K562 (cell line): ENCODE measurements around the gene PRF1.

Experiments used
- CTCF ChIP-seq, 3 experiments: IDR thresholded peaks in 2 of 3; conservative IDR thresholded peaks in 1 of 3; 2 replicates each; pipeline ENCODE4 v1.5.1; 2011 to 2012; ENCODE audit warnings: low read length in 3 of 3, mild to moderate bottlenecking in 3 of 3, control low read depth in 2 of 3, improper control_type of control experiment in 1 of 3, inconsistent platforms in 1 of 3, low read depth in 1 of 3, mixed read lengths in 1 of 3, moderate library complexity in 1 of 3; ENCODE audit not compliant: insufficient read depth in 2 of 3
- E2F5 ChIP-seq: sonication (generic); formaldehyde crosslinking; IDR thresholded peaks from 2 replicates; pipeline ENCODE4 v1.8.0; 2022; ENCODE audit warnings: mild to moderate bottlenecking, missing genetic modification reagents
- ETS1 ChIP-seq: conservative IDR thresholded peaks from 2 replicates; pipeline ENCODE4 v1.6.1; 2011; ENCODE audit warnings: low read depth, mild to moderate bottlenecking, low read length; ENCODE audit not compliant: control insufficient read depth
- EZH2 ChIP-seq: IDR thresholded peaks from 2 replicates; pipeline ENCODE4 v1.6.1; 2012; ENCODE audit warnings: low read depth, mild to moderate bottlenecking, inconsistent platforms, low read length, borderline replicate concordance
- KDM2B ChIP-seq: fragments of 250-450 bp; sonication (Bioruptor Pico); IDR thresholded peaks from 2 replicates; pipeline ENCODE4 v1.8.0; 2021; ENCODE audit warnings: mild to moderate bottlenecking, moderate library complexity
- MXI1 ChIP-seq: IDR thresholded peaks from 2 replicates; pipeline ENCODE4 v1.6.1; 2011; ENCODE audit warnings: low read depth, mild to moderate bottlenecking, improper control_type of control experiment, low read length
- SMC3 ChIP-seq: conservative IDR thresholded peaks from 2 replicates; pipeline ENCODE4 v1.6.1; 2011; ENCODE audit warnings: low read depth, low read length, improper control_type of control experiment; ENCODE audit not compliant: insufficient read depth
- TF ChIP-seq, protein P1 (sequence below): fragments of 450-650 bp; IDR thresholded peaks from 2 replicates; pipeline ENCODE4 v1.6.1; 2016; ENCODE audit warnings: missing biosample characterization, missing genetic modification characterization

GRCh38 chr10:70601746-70602145 lies 795 bp downstream of the PRF1 start:
- TF ChIP-seq MXI1 (no peak), E2F5 (CRISPR knock-in tag) (no peak), KDM2B (no peak), CTCF (IDR thresholded peaks at IDR 0.05 in 2 of 3, conservative IDR thresholded peaks at IDR 0.05 in 1 of 3; ENCODE audit: insufficient read depth in 2 of 3, low read depth in 1 of 3, low read length in 3 of 3) (no peak), EZH2 (no peak), ETS1 (no peak), SMC3 (no peak)
- TF ChIP-seq, protein P1, sequence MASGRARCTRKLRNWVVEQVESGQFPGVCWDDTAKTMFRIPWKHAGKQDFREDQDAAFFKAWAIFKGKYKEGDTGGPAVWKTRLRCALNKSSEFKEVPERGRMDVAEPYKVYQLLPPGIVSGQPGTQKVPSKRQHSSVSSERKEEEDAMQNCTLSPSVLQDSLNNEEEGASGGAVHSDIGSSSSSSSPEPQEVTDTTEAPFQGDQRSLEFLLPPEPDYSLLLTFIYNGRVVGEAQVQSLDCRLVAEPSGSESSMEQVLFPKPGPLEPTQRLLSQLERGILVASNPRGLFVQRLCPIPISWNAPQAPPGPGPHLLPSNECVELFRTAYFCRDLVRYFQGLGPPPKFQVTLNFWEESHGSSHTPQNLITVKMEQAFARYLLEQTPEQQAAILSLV (tag), result no peak
